Body of pancreas (tissue), 4 donors: ENCODE data around the gene NDUFAB1.

Experiments
- POLR2A ChIP-seq, 3 donors: fragments of 450-650 bp; IDR thresholded peaks; one replicate each; pipeline ENCODE4 v1.6.1; 2016; ENCODE audit warnings: antibody characterized with exemption in 3 of 3, mild to moderate bottlenecking in 2 of 3
- TF ChIP-seq, protein P1 (sequence below), 7 experiments: fragments of 450-650 bp in 4 of 7; fragments of 200-600 bp in 3 of 7; sonication (generic) in 3 of 7; IDR thresholded peaks; one replicate each; pipeline ENCODE4 v1.5.1; 2016 to 2019; ENCODE audit warnings: antibody characterized with exemption in 7 of 7

- TF ChIP-seq, protein P1, sequence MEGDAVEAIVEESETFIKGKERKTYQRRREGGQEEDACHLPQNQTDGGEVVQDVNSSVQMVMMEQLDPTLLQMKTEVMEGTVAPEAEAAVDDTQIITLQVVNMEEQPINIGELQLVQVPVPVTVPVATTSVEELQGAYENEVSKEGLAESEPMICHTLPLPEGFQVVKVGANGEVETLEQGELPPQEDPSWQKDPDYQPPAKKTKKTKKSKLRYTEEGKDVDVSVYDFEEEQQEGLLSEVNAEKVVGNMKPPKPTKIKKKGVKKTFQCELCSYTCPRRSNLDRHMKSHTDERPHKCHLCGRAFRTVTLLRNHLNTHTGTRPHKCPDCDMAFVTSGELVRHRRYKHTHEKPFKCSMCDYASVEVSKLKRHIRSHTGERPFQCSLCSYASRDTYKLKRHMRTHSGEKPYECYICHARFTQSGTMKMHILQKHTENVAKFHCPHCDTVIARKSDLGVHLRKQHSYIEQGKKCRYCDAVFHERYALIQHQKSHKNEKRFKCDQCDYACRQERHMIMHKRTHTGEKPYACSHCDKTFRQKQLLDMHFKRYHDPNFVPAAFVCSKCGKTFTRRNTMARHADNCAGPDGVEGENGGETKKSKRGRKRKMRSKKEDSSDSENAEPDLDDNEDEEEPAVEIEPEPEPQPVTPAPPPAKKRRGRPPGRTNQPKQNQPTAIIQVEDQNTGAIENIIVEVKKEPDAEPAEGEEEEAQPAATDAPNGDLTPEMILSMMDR (IDR thresholded peaks at IDR 0.05) = no peak
- TF ChIP-seq POLR2A (IDR thresholded peaks at IDR 0.05) = no peak
Observed at GRCh38 chr16:23624092-23624491, 28.0 kb upstream of the NDUFAB1 start.
